Suprapubic skin (tissue), 4 donors: ENCODE measurements around the gene ARHGEF28. TPM values are rescaled to one million over a fixed set of nuclear protein-coding genes. Genes with fewer than 3 reads are reported as not detected.

Experiments
- DNase-seq, 2 donors: peaks; one replicate each; pipeline ENCODE4 v3.0.0-alpha.2; 2019; ENCODE audit warnings: low spot score in 2 of 2
- H3K27ac ChIP-seq: fragments of 200-600 bp; sonication (generic); one replicate; pipeline ENCODE4 v1.5.1; 2019
- H3K27me3 ChIP-seq: fragments of 200-600 bp; sonication (generic); one replicate; pipeline ENCODE4 v1.5.1; 2019
- H3K36me3 ChIP-seq: fragments of 200-600 bp; sonication (generic); one replicate; pipeline ENCODE4 v1.5.1; 2019
- H3K4me1 ChIP-seq: fragments of 200-600 bp; sonication (generic); one replicate; pipeline ENCODE4 v1.5.1; 2019
- H3K4me3 ChIP-seq: fragments of 200-600 bp; sonication (generic); one replicate; pipeline ENCODE4 v1.5.1; 2019; ENCODE audit warnings: mild to moderate bottlenecking
- H3K9me3 ChIP-seq: fragments of 200-600 bp; sonication (generic); one replicate; pipeline ENCODE4 v1.5.1; 2019
- EP300 ChIP-seq: sonication (generic); formaldehyde crosslinking; IDR thresholded peaks from one replicate; pipeline ENCODE4 v1.6.1; 2017; ENCODE audit warnings: antibody characterized with exemption
- POLR2A ChIP-seq, 2 donors: fragments of 450-650 bp; IDR thresholded peaks; one replicate each; pipeline ENCODE4 v1.6.1; 2017; ENCODE audit warnings: antibody characterized with exemption in 2 of 2, mild to moderate bottlenecking in 2 of 2, moderate library complexity in 2 of 2
- POLR2AphosphoS5 ChIP-seq, 3 donors: sonication (generic); formaldehyde crosslinking; IDR thresholded peaks; one replicate each; pipeline ENCODE4 v1.6.1; 2017; ENCODE audit warnings: antibody characterized with exemption in 3 of 3
- WGBS: methylation state at CpG from one replicate; pipeline ENCODE4 v1.1.5; 2018; 5-methylcytosine and 5-hydroxymethylcytosine counted together
- total RNA-seq, 4 donors: library from RNA; depleted of rRNA; stranded (reverse); fragments of >200 nt; gene quantifications; one replicate each; pipeline ENCODE4 v1.1.0, GENCODE V29; 2016
- TF ChIP-seq, protein P1 (sequence below), 2 donors: fragments of 200-600 bp in 1 of 2; fragments of 450-650 bp in 1 of 2; sonication (generic) in 1 of 2; IDR thresholded peaks; one replicate each; pipeline ENCODE4 v1.5.1; 2016 to 2019; ENCODE audit warnings: antibody characterized with exemption in 2 of 2, mild to moderate bottlenecking in 1 of 2, moderate library complexity in 1 of 2

The ARHGEF28 gene
- total RNA-seq, 4 donors from 2014 or later = 25.6 to 104 (median 39.1) TPM

DNA sequence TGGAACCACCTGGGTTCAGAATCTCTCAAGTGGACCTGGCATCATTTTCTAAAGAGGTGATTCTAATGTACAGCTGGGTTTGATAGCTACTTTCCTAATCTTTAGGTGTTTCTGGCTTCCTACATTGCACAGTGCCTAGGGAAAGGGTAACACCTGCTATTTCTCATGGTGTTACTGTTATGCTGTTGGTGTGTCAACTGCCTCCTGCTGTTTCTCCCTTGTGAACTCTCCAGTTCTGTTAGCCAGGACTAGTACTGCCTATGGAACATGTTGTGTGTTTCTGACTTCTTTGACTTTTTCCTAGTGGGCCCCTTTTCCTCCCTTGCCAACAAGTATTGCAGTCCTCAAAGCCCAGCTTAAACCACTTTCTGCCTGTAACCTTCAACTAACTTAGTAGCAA, 5.5 kb downstream of the ARHGEF28 start:
- no peaks in the 10 kb centered on the region for H3K27me3 ChIP-seq
- peaks cover 2% of the 10 kb centered on the region for H3K4me1 ChIP-seq
- no peaks in the 10 kb centered on the region for H3K9me3 ChIP-seq
- no peak for TF ChIP-seq POLR2A (IDR thresholded peaks at IDR 0.05)
- TF ChIP-seq EP300 = no peak
- no peak for TF ChIP-seq POLR2AphosphoS5 (IDR thresholded peaks at IDR 0.05)
- TF ChIP-seq, protein P1, sequence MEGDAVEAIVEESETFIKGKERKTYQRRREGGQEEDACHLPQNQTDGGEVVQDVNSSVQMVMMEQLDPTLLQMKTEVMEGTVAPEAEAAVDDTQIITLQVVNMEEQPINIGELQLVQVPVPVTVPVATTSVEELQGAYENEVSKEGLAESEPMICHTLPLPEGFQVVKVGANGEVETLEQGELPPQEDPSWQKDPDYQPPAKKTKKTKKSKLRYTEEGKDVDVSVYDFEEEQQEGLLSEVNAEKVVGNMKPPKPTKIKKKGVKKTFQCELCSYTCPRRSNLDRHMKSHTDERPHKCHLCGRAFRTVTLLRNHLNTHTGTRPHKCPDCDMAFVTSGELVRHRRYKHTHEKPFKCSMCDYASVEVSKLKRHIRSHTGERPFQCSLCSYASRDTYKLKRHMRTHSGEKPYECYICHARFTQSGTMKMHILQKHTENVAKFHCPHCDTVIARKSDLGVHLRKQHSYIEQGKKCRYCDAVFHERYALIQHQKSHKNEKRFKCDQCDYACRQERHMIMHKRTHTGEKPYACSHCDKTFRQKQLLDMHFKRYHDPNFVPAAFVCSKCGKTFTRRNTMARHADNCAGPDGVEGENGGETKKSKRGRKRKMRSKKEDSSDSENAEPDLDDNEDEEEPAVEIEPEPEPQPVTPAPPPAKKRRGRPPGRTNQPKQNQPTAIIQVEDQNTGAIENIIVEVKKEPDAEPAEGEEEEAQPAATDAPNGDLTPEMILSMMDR (IDR thresholded peaks at IDR 0.05) = no peak
- DNase-seq = no peak
- H3K4me3 ChIP-seq = no peak overlapping the region
- H3K27ac ChIP-seq = no peak overlapping the region
- H3K36me3 ChIP-seq = no peaks in the 10 kb centered on the region

DNA sequence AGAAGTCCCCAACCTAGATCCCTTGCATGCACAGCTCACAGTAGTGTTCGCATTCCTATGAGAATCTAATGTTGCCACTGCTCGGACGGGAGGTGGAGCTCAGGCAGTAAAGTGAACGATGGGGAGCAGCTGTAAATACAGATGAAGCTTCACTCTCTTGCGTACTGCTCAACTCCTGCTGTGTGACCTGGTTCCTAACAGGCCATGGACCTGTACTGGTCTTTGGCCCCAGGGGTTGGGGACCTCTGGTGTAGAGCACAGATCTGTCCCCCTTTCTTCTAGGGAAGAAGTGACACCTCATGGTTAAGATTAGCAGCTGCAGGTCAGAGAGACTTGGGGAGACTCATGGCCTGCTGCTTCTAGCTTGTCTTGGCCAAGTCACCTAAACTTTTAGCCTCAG, 7.1 kb downstream of the ARHGEF28 start:
- DNase-seq = no peak
- no peak overlapping the region for H3K4me3 ChIP-seq
- 68% methylated on average over 5 of the region's 5 CpGs for WGBS
- no peaks in the 10 kb centered on the region for H3K9me3 ChIP-seq
- TF ChIP-seq POLR2A (IDR thresholded peaks at IDR 0.05) = no peak
- H3K36me3 ChIP-seq = no peaks in the 10 kb centered on the region
- H3K4me1 ChIP-seq = no peaks in the 10 kb centered on the region
- no peak overlapping the region for H3K27ac ChIP-seq
- H3K27me3 ChIP-seq = no peaks in the 10 kb centered on the region

DNA sequence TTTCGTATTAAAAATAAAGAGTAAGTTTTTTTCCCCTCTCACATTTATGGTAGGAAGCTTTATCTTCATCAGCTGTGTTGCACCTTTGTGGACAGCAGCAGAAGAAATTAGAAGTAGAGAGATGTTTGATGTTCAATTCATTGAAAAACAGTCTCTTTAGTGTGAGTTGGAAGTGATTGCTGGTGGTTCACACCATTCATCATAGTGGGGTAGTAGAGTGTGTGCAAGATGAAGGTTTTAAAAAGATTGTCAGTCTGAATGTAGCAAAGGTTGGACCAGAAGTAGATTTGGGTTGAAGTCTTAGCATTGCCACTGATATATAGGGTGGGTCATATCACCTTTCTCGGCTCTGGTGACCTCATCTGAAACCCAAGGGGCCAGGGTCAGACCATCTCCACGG, 10.4 kb downstream of the ARHGEF28 start:
- WGBS = 72% methylated on average over 3 of the region's 3 CpGs
- Histone ChIP-seq H3K9me3 (no peaks in the 10 kb centered on the region), H3K4me1 (peaks cover 5% of the 10 kb centered on the region), H3K27ac (no peak overlapping the region), H3K27me3 (no peaks in the 10 kb centered on the region), H3K36me3 (no peaks in the 10 kb centered on the region), H3K4me3 (no peak overlapping the region)
- TF ChIP-seq EP300 (no peak), POLR2A (IDR thresholded peaks at IDR 0.05) (no peak), POLR2AphosphoS5 (IDR thresholded peaks at IDR 0.05) (no peak)
- TF ChIP-seq, protein P1 (IDR thresholded peaks at IDR 0.05) = no peak
- no peak for DNase-seq

DNA sequence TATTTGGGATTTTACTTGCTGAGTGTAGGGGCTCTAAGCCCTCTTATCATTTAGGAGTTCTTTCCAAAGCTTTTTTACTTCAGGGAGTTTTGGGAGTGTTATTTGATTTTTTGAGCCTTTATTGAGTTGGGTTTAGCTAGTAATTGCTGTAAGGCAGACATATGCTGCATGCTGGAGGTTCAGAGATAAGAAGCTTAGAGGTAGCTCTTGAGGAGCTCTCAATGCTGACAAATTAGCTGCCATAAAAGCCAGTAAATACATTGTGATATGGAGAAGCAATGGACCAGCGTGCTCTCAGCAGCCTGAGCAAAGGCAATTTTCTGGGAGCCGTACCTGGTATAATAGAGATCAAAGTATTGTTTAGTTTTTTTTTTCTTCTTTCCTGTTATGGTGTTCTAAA, 11.6 kb downstream of the ARHGEF28 start:
- Histone ChIP-seq H3K4me1 (peaks cover 5% of the 10 kb centered on the region), H3K4me3 (no peak overlapping the region), H3K9me3 (no peaks in the 10 kb centered on the region), H3K27me3 (no peaks in the 10 kb centered on the region), H3K36me3 (no peaks in the 10 kb centered on the region), H3K27ac (no peak overlapping the region)
- TF ChIP-seq, protein P1 (IDR thresholded peaks at IDR 0.05) = no peak
- TF ChIP-seq POLR2A (IDR thresholded peaks at IDR 0.05) = no peak
- TF ChIP-seq POLR2AphosphoS5 (IDR thresholded peaks at IDR 0.05) = no peak
- TF ChIP-seq EP300 = no peak
- WGBS = 86% methylated on average over 2 of the region's 2 CpGs
- DNase-seq = no peak

DNA sequence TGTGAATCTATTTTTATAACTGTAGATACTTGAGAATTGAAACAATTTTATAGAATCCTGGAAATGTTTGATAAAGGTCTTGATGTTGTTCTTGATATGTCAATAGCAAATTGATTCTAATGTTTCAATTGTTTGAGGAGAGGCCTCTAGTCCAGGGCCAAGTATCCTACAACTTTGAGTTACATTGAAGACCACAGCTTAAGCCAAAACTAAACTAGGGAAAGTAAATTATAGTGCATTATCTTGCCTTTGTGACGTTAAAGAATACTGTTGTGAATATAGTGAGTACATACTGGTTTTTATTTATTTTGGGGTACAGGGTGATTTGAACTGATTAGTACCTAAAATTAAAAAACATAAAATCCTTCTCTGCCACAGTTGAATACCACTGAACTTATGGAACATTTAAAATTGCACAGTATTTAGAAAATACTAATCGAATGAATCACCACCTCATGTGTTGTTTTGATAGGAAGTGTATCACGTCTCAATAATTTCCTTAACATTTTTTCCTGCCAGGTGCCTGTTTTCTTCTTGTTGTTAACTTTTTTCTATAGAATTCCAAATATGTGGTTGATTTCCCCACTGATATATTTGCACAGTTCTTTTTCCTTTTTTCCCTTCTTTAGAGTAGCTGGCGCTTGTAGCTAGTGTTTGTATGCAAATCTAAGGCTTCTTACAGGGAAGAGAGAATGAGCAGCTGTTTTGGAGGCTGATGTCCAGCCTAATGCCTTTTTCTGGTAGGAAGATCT, 12.5 kb downstream of the ARHGEF28 start:
- Histone ChIP-seq H3K4me1 (peaks cover 5% of the 10 kb centered on the region), H3K27ac (no peak overlapping the region), H3K9me3 (no peaks in the 10 kb centered on the region), H3K27me3 (no peaks in the 10 kb centered on the region), H3K4me3 (no peak overlapping the region), H3K36me3 (no peaks in the 10 kb centered on the region)
- no peak for DNase-seq
- TF ChIP-seq, protein P1 (IDR thresholded peaks at IDR 0.05) = no peak
- TF ChIP-seq POLR2AphosphoS5 (IDR thresholded peaks at IDR 0.05) (no peak), EP300 (no peak), POLR2A (IDR thresholded peaks at IDR 0.05) (no peak)
- 59% methylated on average over 4 of the region's 4 CpGs for WGBS
